Activated B cell treated with CpG ODN at 0.5 μM for 24 hours (primary cell): ENCODE measurements around the gene SLC7A4. TPM values are rescaled to one million over a fixed set of nuclear protein-coding genes. Genes with fewer than 3 reads are reported as not detected.

Experiments used
- ATAC-seq: fragments of 200-7000 bp; cut with Tn5 transposase; one replicate; pipeline ENCODE4 v1.10.0; 2021; ENCODE audit warnings: low read depth, mild to moderate bottlenecking, moderate library complexity
- CTCF ChIA-PET: fragments of 350-600 bp; sonication (Branson Sonifier 250); formaldehyde crosslinking; loops from one replicate; lab custom pipeline; 2021; ENCODE audit warnings: antibody characterized with exemption; lab: Charles Lee
- POLR2A ChIA-PET: fragments of 350-600 bp; sonication (Branson Sonifier 250); formaldehyde crosslinking; loops from one replicate; lab custom pipeline; 2021; ENCODE audit warnings: antibody characterized with exemption; lab: Charles Lee
- DNase-seq: peaks from one replicate; pipeline ENCODE4 v3.0.0; 2022
- H3K27ac Mint-ChIP-seq: one replicate; pipeline ENCODE4 v1.8.0; 2020; ENCODE audit warnings: mixed read lengths
- H3K27me3 Mint-ChIP-seq: one replicate; pipeline ENCODE4 v1.8.0; 2021; ENCODE audit warnings: mixed read lengths
- H3K36me3 Mint-ChIP-seq: one replicate; pipeline ENCODE4 v1.8.0; 2021; ENCODE audit warnings: low read depth, mixed read lengths
- H3K4me1 Mint-ChIP-seq: one replicate; pipeline ENCODE4 v1.8.0; 2021; ENCODE audit warnings: mixed read lengths
- H3K4me3 Mint-ChIP-seq: one replicate; pipeline ENCODE4 v1.8.0; 2020; ENCODE audit warnings: mild to moderate bottlenecking, mixed read lengths
- H3K9me3 Mint-ChIP-seq: one replicate; pipeline ENCODE4 v1.8.0; 2020; ENCODE audit warnings: mixed read lengths
- intact Hi-C: fragments of 100-400 bp; cut with micrococcal nuclease; formaldehyde crosslinking; loops from one replicate; pipeline ENCODE4 v1.15.1; 2024
- total RNA-seq: library from RNA; stranded (reverse); gene quantifications from 2 replicates; pipeline ENCODE4 v1.2.3, GENCODE V29; 2022
- TF ChIP-seq, protein P1 (sequence below): fragments of 200-600 bp; IDR thresholded peaks from one replicate; pipeline ENCODE4 v1.8.0; 2022; ENCODE audit warnings: antibody characterized with exemption, mild to moderate bottlenecking

The SLC7A4 gene
- total RNA-seq, 1 donor from 2014 or later, result not detected

DNA sequence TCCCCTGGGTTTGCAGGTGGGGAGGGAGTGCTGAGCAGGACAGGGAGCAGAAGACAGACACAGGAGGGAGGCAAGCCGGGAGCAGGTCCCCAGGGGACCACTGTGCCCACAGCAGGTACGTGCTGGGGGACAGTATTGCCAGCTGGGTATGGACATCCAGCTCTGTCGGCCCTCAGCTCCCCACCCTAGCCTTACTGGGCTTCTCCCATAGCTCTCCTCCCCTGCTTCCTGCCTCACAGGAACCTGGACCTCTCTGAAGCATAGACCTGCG lies 23.1 kb upstream of the SLC7A4 start:
- TF ChIP-seq, protein P1, sequence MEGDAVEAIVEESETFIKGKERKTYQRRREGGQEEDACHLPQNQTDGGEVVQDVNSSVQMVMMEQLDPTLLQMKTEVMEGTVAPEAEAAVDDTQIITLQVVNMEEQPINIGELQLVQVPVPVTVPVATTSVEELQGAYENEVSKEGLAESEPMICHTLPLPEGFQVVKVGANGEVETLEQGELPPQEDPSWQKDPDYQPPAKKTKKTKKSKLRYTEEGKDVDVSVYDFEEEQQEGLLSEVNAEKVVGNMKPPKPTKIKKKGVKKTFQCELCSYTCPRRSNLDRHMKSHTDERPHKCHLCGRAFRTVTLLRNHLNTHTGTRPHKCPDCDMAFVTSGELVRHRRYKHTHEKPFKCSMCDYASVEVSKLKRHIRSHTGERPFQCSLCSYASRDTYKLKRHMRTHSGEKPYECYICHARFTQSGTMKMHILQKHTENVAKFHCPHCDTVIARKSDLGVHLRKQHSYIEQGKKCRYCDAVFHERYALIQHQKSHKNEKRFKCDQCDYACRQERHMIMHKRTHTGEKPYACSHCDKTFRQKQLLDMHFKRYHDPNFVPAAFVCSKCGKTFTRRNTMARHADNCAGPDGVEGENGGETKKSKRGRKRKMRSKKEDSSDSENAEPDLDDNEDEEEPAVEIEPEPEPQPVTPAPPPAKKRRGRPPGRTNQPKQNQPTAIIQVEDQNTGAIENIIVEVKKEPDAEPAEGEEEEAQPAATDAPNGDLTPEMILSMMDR, result no peak
- Mint-ChIP-seq H3K9me3 (no peaks in the 10 kb centered on the region), H3K4me3 (no peak overlapping the region), H3K27me3 (peaks cover 24% of the 10 kb centered on the region), H3K36me3 (no peaks in the 10 kb centered on the region), H3K27ac (no peak overlapping the region), H3K4me1 (peaks cover 8% of the 10 kb centered on the region)
- no peak for DNase-seq
- ATAC-seq, result no peak
- ChIA-PET POLR2A (no interaction called here), CTCF (no interaction called here)
- intact Hi-C loops, result no loop called here

DNA sequence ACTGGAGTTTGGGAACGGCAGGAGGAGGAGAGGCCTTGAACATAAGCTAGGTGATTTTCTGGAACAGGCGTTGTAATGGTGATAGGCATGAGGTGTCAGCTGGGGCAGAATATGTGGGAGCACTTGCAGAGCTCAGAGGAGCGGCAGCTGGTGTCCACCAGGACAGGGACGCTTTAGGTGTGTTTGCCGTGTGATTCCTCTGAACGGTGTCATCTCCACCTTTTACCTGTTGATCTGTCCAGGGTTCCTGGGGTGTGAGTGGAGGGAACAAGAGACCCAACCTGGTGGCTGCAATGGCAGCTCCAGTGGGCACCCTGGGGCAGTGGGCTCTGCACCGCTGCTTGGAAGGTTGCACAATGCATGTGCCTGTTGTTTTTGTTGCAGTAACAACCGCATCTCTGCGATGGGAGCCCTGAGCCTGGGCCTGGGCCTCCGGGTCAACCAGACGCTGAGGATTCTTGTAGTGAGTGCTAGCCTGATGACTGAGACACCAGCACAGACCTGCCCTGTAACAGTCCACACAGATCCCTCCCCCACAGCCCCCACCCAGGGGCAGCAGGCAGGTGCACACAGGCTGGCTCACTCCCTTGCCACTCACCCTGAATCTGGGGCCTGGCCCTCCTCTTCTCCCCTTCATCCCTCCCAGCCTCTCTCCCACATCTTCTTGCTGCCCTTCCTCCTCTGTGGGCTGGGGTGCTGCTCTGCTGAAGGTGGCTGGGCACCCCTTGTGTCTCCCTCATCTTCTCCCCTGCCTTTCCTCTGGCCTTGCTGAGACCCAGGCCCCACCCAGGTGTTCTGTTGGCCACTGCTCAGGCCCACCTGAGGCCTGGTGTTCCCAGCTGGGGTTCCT lies 22.6 kb upstream of the SLC7A4 start:
- intact Hi-C loops, result no loop called here
- Mint-ChIP-seq H3K36me3 (no peaks in the 10 kb centered on the region), H3K4me1 (peaks cover 8% of the 10 kb centered on the region), H3K4me3 (no peak overlapping the region), H3K27ac (no peak overlapping the region), H3K27me3 (peaks cover 24% of the 10 kb centered on the region), H3K9me3 (no peaks in the 10 kb centered on the region)
- TF ChIP-seq, protein P1, result no peak
- CTCF ChIA-PET, result no interaction called here
- no peak for ATAC-seq
- DNase-seq, result no peak
- POLR2A ChIA-PET, result no interaction called here

DNA sequence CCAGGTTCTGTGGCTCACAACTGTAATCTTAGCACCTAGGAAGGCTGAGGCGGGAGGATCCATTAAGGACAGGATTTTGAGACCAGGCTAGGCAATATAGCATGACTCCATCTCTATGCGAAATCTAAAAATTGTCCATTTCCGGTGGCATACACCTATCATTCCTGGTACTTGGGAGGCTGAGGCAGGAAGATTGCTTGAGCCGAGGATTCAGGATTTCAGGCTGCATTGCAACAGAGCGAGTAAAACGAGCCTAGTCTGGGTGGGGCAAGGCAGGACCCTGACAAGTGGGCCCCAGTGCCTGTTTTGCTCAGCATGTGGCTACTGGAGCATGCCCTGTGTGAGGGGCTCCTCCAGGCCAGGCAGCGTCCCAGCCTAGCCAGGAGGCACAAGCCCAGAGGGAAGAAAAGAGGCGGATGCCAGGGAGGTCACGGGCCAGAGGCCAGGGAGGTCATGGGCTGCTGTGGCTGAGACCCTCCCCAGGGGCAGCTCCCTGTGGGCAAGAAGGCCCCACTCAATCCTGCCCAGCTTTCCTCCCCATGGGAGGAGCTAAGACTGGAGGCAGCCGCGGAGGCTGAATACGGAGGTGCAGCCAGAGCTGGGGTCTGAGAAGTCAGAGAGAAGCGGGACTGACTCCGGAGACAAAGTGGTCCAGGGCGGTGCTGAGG lies 21.8 kb upstream of the SLC7A4 start:
- DNase-seq (no peak), ATAC-seq (no peak)
- peaks cover 8% of the 10 kb centered on the region for H3K4me1 Mint-ChIP-seq
- TF ChIP-seq, protein P1, result no peak
- intact Hi-C loops, result no loop called here
- ChIA-PET POLR2A (no interaction called here), CTCF (no interaction called here)
- no peaks in the 10 kb centered on the region for H3K36me3 Mint-ChIP-seq
- H3K4me3 Mint-ChIP-seq, result no peak overlapping the region
- no peaks in the 10 kb centered on the region for H3K9me3 Mint-ChIP-seq
- H3K27me3 Mint-ChIP-seq, result peaks cover 24% of the 10 kb centered on the region
- H3K27ac Mint-ChIP-seq, result no peak overlapping the region

DNA sequence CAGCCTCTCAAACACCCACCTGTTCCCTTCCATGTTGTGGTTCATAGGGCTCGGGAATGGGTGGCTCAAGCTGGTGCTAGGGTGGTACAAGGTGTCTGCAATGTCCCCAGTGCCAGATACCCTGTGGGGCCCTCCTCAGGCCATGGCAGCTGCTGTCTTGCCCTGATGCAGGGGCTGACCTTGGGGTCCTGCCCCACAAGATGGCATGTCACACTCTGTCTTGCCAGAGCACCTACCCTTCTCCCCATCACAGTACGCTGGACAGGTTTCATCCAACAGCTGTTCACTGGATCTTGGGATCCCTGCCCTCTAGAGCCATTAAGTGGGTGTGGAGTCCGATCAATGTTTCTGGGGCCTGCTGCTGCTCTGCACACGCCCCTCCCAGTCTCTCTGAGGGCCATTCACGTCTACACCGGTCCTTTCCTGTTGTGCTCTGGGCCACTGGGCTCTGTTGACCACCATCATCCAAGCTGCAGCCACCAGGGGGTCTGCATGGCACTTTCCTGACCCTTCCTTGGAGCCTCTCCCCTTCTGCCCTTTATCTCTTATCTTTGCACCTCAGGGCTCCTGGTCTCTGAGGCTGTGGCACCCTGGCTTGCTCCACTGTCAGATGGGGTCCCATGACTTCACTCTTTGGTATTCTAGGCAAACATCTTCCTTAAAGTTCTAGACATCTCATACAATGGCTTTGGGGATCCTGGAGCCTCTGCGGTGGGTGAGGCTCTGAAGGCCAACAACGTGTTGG lies 20.5 kb upstream of the SLC7A4 start:
- peaks cover 24% of the 10 kb centered on the region for H3K27me3 Mint-ChIP-seq
- POLR2A ChIA-PET, result no interaction called here
- no peak for DNase-seq
- H3K36me3 Mint-ChIP-seq, result no peaks in the 10 kb centered on the region
- CTCF ChIA-PET, result no interaction called here
- intact Hi-C loops, result no loop called here
- no peak for ATAC-seq
- H3K4me1 Mint-ChIP-seq, result peaks cover 8% of the 10 kb centered on the region
- H3K9me3 Mint-ChIP-seq, result no peaks in the 10 kb centered on the region
- no peak overlapping the region for H3K27ac Mint-ChIP-seq
- TF ChIP-seq, protein P1, result no peak
- H3K4me3 Mint-ChIP-seq, result no peak overlapping the region

DNA sequence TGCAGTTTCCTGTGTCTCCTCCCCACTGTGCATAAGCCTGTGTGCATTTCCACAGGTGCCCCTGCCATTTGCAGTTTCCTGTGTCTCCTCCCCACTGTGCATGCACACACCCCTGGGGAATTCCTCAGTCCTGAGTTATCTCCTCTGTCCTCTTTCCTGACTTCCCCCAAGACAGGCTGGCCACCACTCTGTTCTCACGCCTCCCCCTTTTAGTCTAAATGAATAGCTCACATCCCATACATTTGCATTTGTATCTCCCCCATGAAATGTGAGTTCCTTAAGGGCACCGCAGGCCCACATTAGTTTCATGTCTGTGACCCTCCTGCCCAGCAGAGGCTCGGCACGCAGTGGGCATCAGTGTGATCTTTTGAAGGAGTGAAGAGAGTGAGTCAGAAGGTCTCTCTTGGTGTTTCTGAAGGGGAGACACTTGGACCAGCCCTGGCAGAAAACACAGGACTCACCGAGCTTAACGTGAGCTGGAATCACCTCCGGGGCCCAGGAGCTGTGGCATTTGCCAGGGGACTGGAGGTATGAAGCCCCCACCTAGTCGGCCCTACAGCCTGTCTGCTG lies 19.6 kb upstream of the SLC7A4 start:
- CTCF ChIA-PET, result no interaction called here
- no peak overlapping the region for H3K27ac Mint-ChIP-seq
- H3K36me3 Mint-ChIP-seq, result no peaks in the 10 kb centered on the region
- H3K9me3 Mint-ChIP-seq, result no peaks in the 10 kb centered on the region
- ATAC-seq (no peak), DNase-seq (no peak)
- H3K4me1 Mint-ChIP-seq, result peaks cover 8% of the 10 kb centered on the region
- peaks cover 23% of the 10 kb centered on the region for H3K27me3 Mint-ChIP-seq
- TF ChIP-seq, protein P1, result no peak
- no peak overlapping the region for H3K4me3 Mint-ChIP-seq
- POLR2A ChIA-PET, result no interaction called here
- intact Hi-C loops, result no loop called here
